Measurements from ENCODE around the gene SIRPD.
A peak's percentile ranks its signal among the peaks of the same experiment; 100 is the strongest.

SIRPD gene

GRCh38 chr20:1527923-1528322 is 29.6 kb downstream of the SIRPD start:
- Mint-ChIP-seq H3K4me1 (ENCODE audit: low read depth) (peaks cover 4% of the 10 kb centered on the region), H3K27ac (no peak overlapping the region), H3K27me3 (ENCODE audit: low read depth) (peaks cover 14% of the 10 kb centered on the region), H3K36me3 (ENCODE audit: low read depth) (no peaks in the 10 kb centered on the region), H3K9me3 (no peaks in the 10 kb centered on the region), H3K4me3 (no peak overlapping the region)
- DNase-seq (ENCODE audit: low spot score) = no peak

GRCh38 chr20:1526896-1527295 is 30.6 kb downstream of the SIRPD start:
- Mint-ChIP-seq H3K9me3 (no peaks in the 10 kb centered on the region), H3K4me3 (no peak overlapping the region), H3K36me3 (ENCODE audit: low read depth) (no peaks in the 10 kb centered on the region), H3K27ac (no peak overlapping the region), H3K27me3 (ENCODE audit: low read depth) (peaks cover 14% of the 10 kb centered on the region), H3K4me1 (ENCODE audit: low read depth) (peaks cover 4% of the 10 kb centered on the region)
- no peak for DNase-seq (ENCODE audit: low spot score)

- Mint-ChIP-seq H3K4me1 (ENCODE audit: low read depth) (peaks cover 4% of the 10 kb centered on the region), H3K36me3 (ENCODE audit: low read depth) (no peaks in the 10 kb centered on the region), H3K27me3 (ENCODE audit: low read depth) (peaks cover 17% of the 10 kb centered on the region), H3K9me3 (no peaks in the 10 kb centered on the region), H3K4me3 (no peak overlapping the region), H3K27ac (no peak overlapping the region)
- no peak for DNase-seq (ENCODE audit: low spot score)
Measured at GRCh38 chr20:1526310-1526709, 31.2 kb downstream of the SIRPD start.

DNA sequence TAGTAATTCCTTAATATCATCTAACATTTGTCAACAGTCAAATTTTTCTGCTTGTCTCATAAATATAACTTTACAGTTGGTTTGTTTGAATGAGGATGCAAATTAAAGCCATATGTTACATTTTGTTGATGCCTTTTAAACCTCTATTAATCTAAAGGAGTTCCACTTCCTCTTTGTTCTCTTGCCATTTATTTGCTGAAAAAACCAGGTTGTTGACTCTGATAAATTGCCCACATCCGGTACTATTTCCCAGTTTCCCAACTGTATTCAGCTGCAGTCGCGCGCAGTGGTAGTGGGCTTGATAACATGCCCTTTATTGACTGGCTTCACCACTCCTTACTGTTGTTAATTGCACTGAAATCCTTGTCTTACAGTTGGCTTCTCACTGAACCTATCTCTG is 33.5 kb downstream of the SIRPD start:
- peaks cover 26% of the 10 kb centered on the region for H3K27me3 Mint-ChIP-seq (ENCODE audit: low read depth)
- no peak overlapping the region for H3K27ac Mint-ChIP-seq
- no peak for DNase-seq (ENCODE audit: low spot score)
- H3K4me3 Mint-ChIP-seq = no peak overlapping the region
- H3K36me3 Mint-ChIP-seq (ENCODE audit: low read depth) = no peaks in the 10 kb centered on the region
- no peaks in the 10 kb centered on the region for H3K9me3 Mint-ChIP-seq
- peaks cover 4% of the 10 kb centered on the region for H3K4me1 Mint-ChIP-seq (ENCODE audit: low read depth)

- H3K9me3 Mint-ChIP-seq = peaks cover 7% of the 10 kb centered on the region
- peaks cover 16% of the 10 kb centered on the region for H3K27me3 Mint-ChIP-seq (ENCODE audit: low read depth)
- H3K27ac Mint-ChIP-seq = no peak overlapping the region
- no peaks in the 10 kb centered on the region for H3K36me3 Mint-ChIP-seq (ENCODE audit: low read depth)
- H3K4me3 Mint-ChIP-seq = no peak overlapping the region
- DNase-seq (ENCODE audit: low spot score) = no peak
- H3K4me1 Mint-ChIP-seq (ENCODE audit: low read depth) = no peaks in the 10 kb centered on the region
Measured at GRCh38 chr20:1517010-1517409, 40.5 kb downstream of the SIRPD start.

GRCh38 chr20:1513801-1514200 is 43.7 kb downstream of the SIRPD start:
- no peak for DNase-seq (ENCODE audit: low spot score)
- Mint-ChIP-seq H3K9me3 (peaks cover 7% of the 10 kb centered on the region), H3K36me3 (ENCODE audit: low read depth) (no peaks in the 10 kb centered on the region), H3K4me1 (ENCODE audit: low read depth) (no peaks in the 10 kb centered on the region), H3K4me3 (no peak overlapping the region), H3K27ac (no peak overlapping the region), H3K27me3 (ENCODE audit: low read depth) (peaks cover 19% of the 10 kb centered on the region)

GRCh38 chr20:1509237-1509636 is 48.3 kb downstream of the SIRPD start:
- DNase-seq (ENCODE audit: low spot score) = no peak
- Mint-ChIP-seq H3K4me1 (ENCODE audit: low read depth) (no peaks in the 10 kb centered on the region), H3K36me3 (ENCODE audit: low read depth) (no peaks in the 10 kb centered on the region), H3K4me3 (no peak overlapping the region), H3K27me3 (ENCODE audit: low read depth) (peaks cover 47% of the 10 kb centered on the region), H3K9me3 (peaks cover 7% of the 10 kb centered on the region), H3K27ac (no peak overlapping the region)

DNA sequence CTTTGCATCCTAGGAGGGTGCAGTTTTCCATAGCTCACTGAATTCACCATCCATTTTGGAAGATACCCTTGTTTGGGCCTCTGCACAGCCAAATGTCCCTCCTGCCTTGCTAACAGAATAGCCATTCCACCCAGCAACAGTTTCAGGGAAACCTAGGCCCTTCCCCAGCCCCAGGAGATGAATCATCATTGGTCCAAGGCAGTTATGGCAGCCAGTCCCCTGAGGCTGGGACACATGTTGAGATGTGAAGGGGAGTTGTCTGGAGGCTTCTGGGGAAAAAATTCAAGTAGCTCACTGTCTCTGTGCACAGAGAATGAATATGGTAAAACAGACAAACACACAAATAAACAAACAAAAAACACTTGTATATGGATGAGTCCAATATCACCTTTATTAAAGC is 48.9 kb downstream of the SIRPD start:
- H3K27me3 Mint-ChIP-seq (ENCODE audit: low read depth) = peaks cover 47% of the 10 kb centered on the region
- H3K4me1 Mint-ChIP-seq (ENCODE audit: low read depth) = no peaks in the 10 kb centered on the region
- no peak overlapping the region for H3K4me3 Mint-ChIP-seq
- no peak for DNase-seq (ENCODE audit: low spot score)
- no peaks in the 10 kb centered on the region for H3K36me3 Mint-ChIP-seq (ENCODE audit: low read depth)
- H3K27ac Mint-ChIP-seq = no peak overlapping the region
- H3K9me3 Mint-ChIP-seq = peaks cover 7% of the 10 kb centered on the region

DNA sequence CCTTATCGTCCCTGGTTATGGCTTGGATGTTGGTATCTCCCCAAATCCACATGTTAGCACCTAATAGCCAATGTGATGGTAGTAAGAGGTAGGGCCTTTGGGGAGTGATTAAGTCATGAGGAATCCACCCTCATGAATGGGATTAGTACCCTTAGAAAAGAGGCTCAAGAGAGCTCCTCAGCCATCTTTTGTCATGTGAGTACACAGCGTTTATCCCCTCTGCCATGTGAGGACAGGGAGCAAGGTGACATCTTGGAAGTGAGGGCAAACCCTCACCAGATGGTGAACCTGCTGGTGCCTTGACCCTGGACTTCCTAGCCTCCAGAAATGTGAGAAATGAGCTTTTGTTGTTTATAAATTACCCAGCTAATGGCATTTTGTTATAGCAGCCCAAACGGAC is 50.2 kb downstream of the SIRPD start:
- no peak overlapping the region for H3K27ac Mint-ChIP-seq
- H3K27me3 Mint-ChIP-seq (ENCODE audit: low read depth) = peaks cover 55% of the 10 kb centered on the region
- H3K4me1 Mint-ChIP-seq (ENCODE audit: low read depth) = peaks cover 2% of the 10 kb centered on the region

DNA sequence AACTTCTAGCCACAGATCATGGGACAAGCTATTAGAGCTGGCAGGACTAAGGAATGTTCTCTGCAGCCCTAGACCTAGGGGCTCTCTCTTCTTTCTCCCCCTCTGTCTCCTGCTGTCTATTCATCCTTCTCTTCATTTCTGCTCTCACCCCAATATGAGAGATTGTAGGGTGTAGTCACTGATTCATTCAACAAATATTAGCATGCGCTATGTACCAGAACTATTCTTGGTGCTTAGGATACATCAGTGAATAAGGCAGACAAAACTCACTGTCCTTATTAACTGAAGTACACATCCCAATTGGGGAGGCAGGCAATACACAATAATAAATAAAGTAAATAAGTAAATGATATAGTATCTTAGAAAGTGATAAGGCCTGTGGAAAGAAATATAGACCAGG is 51.6 kb downstream of the SIRPD start:
- no peak for DNase-seq (ENCODE audit: low spot score)
- no peak overlapping the region for H3K4me3 Mint-ChIP-seq
- H3K27me3 Mint-ChIP-seq (ENCODE audit: low read depth) = peaks cover 53% of the 10 kb centered on the region
- H3K27ac Mint-ChIP-seq = no peak overlapping the region
- H3K4me1 Mint-ChIP-seq (ENCODE audit: low read depth) = peaks cover 2% of the 10 kb centered on the region
- no peaks in the 10 kb centered on the region for H3K9me3 Mint-ChIP-seq
- no peaks in the 10 kb centered on the region for H3K36me3 Mint-ChIP-seq (ENCODE audit: low read depth)

More for the DNA sequence above, 50.2 kb downstream of the SIRPD start:
- H3K36me3 Mint-ChIP-seq (ENCODE audit: low read depth) = no peaks in the 10 kb centered on the region
- no peaks in the 10 kb centered on the region for H3K9me3 Mint-ChIP-seq
- no peak overlapping the region for H3K4me3 Mint-ChIP-seq
- no peak for DNase-seq (ENCODE audit: low spot score)

GRCh38 chr20:1505361-1505760 is 52.1 kb downstream of the SIRPD start:
- H3K9me3 Mint-ChIP-seq = no peaks in the 10 kb centered on the region
- H3K4me3 Mint-ChIP-seq = no peak overlapping the region
- peaks cover 51% of the 10 kb centered on the region for H3K27me3 Mint-ChIP-seq (ENCODE audit: low read depth)
- H3K36me3 Mint-ChIP-seq (ENCODE audit: low read depth) = no peaks in the 10 kb centered on the region
- no peak for DNase-seq (ENCODE audit: low spot score)
- H3K27ac Mint-ChIP-seq = no peak overlapping the region
- H3K4me1 Mint-ChIP-seq (ENCODE audit: low read depth) = peaks cover 2% of the 10 kb centered on the region

DNA sequence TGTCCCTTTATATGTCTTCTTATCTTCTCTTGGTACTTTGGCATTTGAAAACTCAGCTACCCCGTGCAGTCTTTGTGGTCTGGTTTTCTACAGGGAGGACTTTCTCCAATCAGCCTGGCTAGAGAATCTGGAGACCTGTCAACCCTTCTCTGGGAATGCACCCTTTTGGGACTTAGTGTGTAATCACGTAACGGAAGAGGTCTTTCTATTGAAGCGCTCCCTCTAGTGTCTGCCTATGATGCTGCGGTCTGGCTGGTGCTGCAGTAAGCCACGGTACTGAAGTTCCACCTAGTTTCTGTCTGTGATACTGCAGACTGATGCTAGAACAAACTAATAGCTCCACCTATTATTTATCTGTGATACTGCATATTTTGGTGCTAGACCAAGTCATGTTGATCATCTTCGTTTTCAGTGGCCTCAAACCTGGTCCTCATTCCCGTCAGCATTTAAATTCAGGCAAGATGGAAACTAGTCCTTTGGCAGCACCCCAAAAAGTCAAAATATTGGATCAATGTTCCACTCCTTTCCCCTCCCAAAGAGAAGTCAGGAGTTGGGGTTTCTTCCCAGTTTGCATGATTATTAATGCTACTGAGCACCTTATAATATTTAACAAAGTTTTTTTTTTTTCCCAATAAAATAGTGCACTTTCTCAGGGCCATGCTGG is 53.8 kb downstream of the SIRPD start:
- Mint-ChIP-seq H3K4me1 (ENCODE audit: low read depth) (peaks cover 2% of the 10 kb centered on the region), H3K36me3 (ENCODE audit: low read depth) (no peaks in the 10 kb centered on the region), H3K27me3 (ENCODE audit: low read depth) (peaks cover 51% of the 10 kb centered on the region), H3K4me3 (no peak overlapping the region), H3K9me3 (no peaks in the 10 kb centered on the region), H3K27ac (no peak overlapping the region)
- peak; percentile 68 for DNase-seq (ENCODE audit: low spot score)

DNA sequence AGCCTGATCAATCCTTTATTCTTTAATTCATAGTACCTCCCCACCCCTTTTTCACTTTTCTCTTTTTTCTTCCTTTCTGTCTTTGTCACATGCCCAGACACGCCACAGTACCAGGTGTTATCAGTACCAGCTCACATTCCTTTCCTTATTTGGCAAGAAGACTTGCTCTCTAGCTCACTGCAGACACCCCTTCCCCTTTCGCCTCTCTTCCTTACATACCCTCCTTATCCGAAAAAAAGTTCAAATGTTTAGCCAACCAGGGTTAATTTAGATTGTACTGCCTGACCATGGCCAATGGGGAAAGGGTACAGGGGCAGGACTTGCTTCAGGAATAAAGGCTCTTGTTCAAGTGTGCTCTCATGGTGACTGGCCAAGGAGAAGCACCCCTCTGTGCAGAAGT is 57.0 kb downstream of the SIRPD start:
- H3K9me3 Mint-ChIP-seq = no peaks in the 10 kb centered on the region
- H3K27ac Mint-ChIP-seq = no peak overlapping the region
- DNase-seq (ENCODE audit: low spot score) = no peak
- H3K4me1 Mint-ChIP-seq (ENCODE audit: low read depth) = peaks cover 2% of the 10 kb centered on the region
- peaks cover 58% of the 10 kb centered on the region for H3K27me3 Mint-ChIP-seq (ENCODE audit: low read depth)
- H3K36me3 Mint-ChIP-seq (ENCODE audit: low read depth) = no peaks in the 10 kb centered on the region
- no peak overlapping the region for H3K4me3 Mint-ChIP-seq

DNA sequence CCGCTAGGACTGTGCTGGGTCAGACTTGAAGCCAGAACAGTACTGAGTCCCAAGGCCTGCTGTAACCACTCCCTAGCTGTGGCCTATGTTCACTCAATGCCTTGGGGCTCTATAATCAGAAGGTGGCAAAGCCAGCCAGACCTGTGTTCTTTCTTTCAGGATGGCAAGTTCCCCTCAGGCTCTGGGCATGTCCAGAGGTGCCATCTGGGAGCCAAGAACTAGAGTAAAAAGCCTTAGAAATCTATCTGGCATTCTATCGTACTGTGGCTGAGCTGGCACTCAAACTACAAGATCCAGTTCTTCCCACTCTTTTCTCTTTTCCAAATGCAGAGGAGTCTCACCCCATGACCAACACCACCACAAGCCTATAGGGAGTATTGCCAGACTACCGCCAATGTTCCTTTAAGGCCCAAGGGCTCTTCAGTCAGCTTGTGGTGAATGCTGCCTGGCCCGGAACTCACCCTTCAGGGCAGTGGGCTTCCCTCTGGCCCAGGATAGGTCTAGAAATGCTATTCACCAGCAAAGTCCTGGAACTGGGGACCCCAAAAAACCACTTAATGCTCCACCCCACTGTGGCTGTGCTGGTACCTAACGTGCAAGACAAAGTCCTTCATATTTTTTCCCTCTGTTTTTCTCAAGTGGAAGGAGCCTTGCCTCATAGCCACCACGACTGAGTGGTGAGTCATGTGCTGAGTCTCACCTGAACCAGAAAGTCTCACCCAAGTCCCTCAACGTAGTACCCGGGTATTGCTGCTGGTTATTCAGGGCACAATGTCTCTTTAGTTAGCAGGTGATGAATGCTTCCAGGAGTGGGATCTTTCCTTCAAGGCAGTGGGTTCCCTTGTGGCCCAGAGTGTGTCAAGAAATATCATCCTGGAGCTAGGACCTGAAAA is 57.7 kb downstream of the SIRPD start:
- no peaks in the 10 kb centered on the region for H3K36me3 Mint-ChIP-seq (ENCODE audit: low read depth)
- DNase-seq (ENCODE audit: low spot score) = no peak
- peaks cover 59% of the 10 kb centered on the region for H3K27me3 Mint-ChIP-seq (ENCODE audit: low read depth)
- no peaks in the 10 kb centered on the region for H3K9me3 Mint-ChIP-seq
- peaks cover 2% of the 10 kb centered on the region for H3K4me1 Mint-ChIP-seq (ENCODE audit: low read depth)
- no peak overlapping the region for H3K27ac Mint-ChIP-seq
- no peak overlapping the region for H3K4me3 Mint-ChIP-seq

All from T-helper 2 cell treated with Interferon-gamma antibody and Interleukin-4, amounts not matched to agents 5 μg/mL and 100 μg/mL, for 36 hours (primary cell).